Measurements from ENCODE around the gene CHCHD3. TPM values are rescaled to one million over a fixed set of nuclear protein-coding genes. Genes with fewer than 3 reads are reported as not detected.

Gene CHCHD3
- total RNA-seq, 2 experiments from 2014 or later: 83.5 to 83.8 TPM

DNA sequence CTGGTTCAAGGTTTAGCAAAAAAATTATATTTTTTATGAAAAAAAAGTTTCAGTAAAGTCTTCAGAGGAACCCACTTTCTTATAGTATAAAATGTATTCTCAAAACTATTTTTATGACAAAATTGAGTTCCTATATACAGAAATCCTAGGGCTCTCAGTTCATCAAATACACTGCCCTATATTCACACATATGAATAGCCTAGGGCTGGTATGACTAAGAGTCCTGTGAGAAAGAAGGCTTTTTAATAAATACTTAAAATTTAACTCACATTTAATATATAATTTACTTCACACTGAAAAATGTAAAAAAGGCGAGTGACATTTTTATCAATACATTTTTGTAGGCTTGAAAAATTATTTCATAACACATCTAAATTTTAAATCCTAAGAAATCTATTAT, 16.6 kb downstream of the CHCHD3 start:
- peaks cover 78% of the 10 kb centered on the region for H3K36me3 ChIP-seq (ENCODE audit: insufficient read depth, low read length)
- POLR2A ChIA-PET: interaction anchor here (1.1 to 1.8 kb wide), 2 partner anchors 9 to 11 kb away, joined by 3 to 7 read pairs; no protein-coding TSS in a partner anchor
- BruUV-seq (replicated peaks): no TSS peak

DNA sequence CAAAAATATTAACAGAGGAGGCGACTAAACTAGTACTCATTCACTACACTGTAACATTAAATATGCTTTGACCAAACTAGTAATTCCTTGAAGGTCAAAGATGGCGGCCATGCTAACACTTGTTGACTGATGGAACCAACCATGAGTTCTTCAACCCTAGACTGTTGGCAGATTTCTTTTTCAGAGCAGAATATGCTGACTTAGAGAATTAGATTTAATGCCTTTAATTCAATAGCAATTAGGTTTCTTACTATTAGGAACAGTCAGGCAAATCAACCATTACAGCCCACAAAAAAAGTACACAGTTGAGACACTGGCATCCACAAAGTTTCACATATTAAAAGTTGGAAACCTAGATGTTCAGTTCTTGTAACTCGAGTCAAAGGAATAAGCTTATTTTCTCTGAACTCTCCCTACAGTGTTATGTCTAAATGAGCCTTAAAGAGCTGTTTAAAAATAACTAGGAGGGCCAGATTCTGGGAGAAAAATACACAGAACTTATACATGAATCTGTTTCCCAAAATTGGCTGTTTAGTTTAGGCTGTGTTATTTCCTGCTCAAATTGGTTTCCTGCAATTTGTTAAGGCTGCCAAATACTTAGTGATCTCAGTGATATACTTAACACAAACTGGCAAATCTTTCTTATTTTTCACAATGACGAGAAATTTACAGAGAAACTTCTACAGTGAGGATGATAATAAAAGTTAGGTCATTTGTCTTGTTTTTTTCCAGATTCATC, 17.6 kb downstream of the CHCHD3 start:
- Histone ChIP-seq H3K79me2 (ENCODE audit: insufficient read depth, low read depth, low read length) (peaks cover 20% of the 10 kb centered on the region), H3K36me3 (ENCODE audit: insufficient read depth, low read length) (peaks cover 72% of the 10 kb centered on the region), H4K20me1 (ENCODE audit: insufficient read depth, low read length) (peaks cover 14% of the 10 kb centered on the region), H3K9me2 (ENCODE audit: insufficient read depth, low read length) (no peaks in the 10 kb centered on the region), H3K27ac (ENCODE audit: low read depth, low read length, poor library complexity, severe bottlenecking) (no peak overlapping the region), H3K4me3 (ENCODE audit: low read depth, low read length, poor library complexity, severe bottlenecking) (no peak overlapping the region), H3K4me2 (ENCODE audit: low read length) (no peak overlapping the region), H3K4me1 (ENCODE audit: insufficient read depth, low read length, poor library complexity, severe bottlenecking) (peaks cover 11% of the 10 kb centered on the region), H3K9me3 (ENCODE audit: low read length) (no peaks in the 10 kb centered on the region), H2AFZ (ENCODE audit: low read length) (no peak overlapping the region)
- no peak for DNase-seq (ENCODE audit: low spot score)
- intact Hi-C loops (cut with micrococcal nuclease; ENCODE audit: unreplicated experiment): no loop called here
- ChIA-PET CTCF (ENCODE audit: unreplicated experiment) (no interaction called here), POLR2A (interaction anchor here (1.2 to 1.8 kb wide), 2 partner anchors 10 to 15 kb away, joined by 3 to 7 read pairs; no protein-coding TSS in a partner anchor)
- no TSS peak for BruUV-seq (replicated peaks)
- TF ChIP-seq, protein P1, sequence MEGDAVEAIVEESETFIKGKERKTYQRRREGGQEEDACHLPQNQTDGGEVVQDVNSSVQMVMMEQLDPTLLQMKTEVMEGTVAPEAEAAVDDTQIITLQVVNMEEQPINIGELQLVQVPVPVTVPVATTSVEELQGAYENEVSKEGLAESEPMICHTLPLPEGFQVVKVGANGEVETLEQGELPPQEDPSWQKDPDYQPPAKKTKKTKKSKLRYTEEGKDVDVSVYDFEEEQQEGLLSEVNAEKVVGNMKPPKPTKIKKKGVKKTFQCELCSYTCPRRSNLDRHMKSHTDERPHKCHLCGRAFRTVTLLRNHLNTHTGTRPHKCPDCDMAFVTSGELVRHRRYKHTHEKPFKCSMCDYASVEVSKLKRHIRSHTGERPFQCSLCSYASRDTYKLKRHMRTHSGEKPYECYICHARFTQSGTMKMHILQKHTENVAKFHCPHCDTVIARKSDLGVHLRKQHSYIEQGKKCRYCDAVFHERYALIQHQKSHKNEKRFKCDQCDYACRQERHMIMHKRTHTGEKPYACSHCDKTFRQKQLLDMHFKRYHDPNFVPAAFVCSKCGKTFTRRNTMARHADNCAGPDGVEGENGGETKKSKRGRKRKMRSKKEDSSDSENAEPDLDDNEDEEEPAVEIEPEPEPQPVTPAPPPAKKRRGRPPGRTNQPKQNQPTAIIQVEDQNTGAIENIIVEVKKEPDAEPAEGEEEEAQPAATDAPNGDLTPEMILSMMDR (conservative IDR thresholded peaks at IDR 0.05; ENCODE audit: low read length): no peak
- TF ChIP-seq EZH2phosphoT487 (IDR thresholded peaks at IDR 0.05; ENCODE audit: borderline replicate concordance, low read depth, low read length): no peak

More for the DNA sequence above, 16.6 kb downstream of the CHCHD3 start:
- no peak for TF ChIP-seq EZH2phosphoT487 (IDR thresholded peaks at IDR 0.05; ENCODE audit: borderline replicate concordance, low read depth, low read length)
- TF ChIP-seq, protein P1 (conservative IDR thresholded peaks at IDR 0.05; ENCODE audit: low read length): no peak
- DNase-seq (ENCODE audit: low spot score): no peak
- Histone ChIP-seq H2AFZ (ENCODE audit: low read length) (no peak overlapping the region), H3K4me2 (ENCODE audit: low read length) (no peak overlapping the region), H4K20me1 (ENCODE audit: insufficient read depth, low read length) (peaks cover 14% of the 10 kb centered on the region), H3K4me1 (ENCODE audit: insufficient read depth, low read length, poor library complexity, severe bottlenecking) (peaks cover under 1% of the 10 kb centered on the region), H3K4me3 (ENCODE audit: low read depth, low read length, poor library complexity, severe bottlenecking) (no peak overlapping the region), H3K27ac (ENCODE audit: low read depth, low read length, poor library complexity, severe bottlenecking) (no peak overlapping the region), H3K9me2 (ENCODE audit: insufficient read depth, low read length) (no peaks in the 10 kb centered on the region), H3K79me2 (ENCODE audit: insufficient read depth, low read depth, low read length) (peaks cover 27% of the 10 kb centered on the region), H3K9me3 (ENCODE audit: low read length) (no peaks in the 10 kb centered on the region)
- intact Hi-C loops (cut with micrococcal nuclease; ENCODE audit: unreplicated experiment): no loop called here
- CTCF ChIA-PET (ENCODE audit: unreplicated experiment): no interaction called here

DNA sequence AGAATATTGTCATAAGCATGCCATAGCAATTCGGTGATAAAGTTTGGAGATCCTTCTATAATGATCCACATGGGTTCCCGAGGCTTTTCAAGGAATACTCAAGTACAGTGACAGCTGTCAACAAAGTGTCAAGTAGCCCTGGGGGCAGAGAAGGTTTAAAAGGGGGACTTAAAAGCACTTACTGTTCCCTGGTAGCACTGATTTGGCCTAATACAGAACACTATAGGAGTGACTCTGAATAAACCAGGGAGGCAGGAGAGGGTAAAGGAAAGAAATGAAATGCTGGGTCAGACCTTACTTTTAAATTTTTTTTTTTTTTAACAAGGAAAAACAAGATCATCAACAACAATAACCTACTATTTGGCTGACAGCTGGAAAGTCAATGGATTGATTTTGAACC, 20.1 kb downstream of the CHCHD3 start:
- BruUV-seq (replicated peaks): no TSS peak
- H3K9me3 ChIP-seq (ENCODE audit: low read length): no peaks in the 10 kb centered on the region
- peaks cover 17% of the 10 kb centered on the region for H3K4me1 ChIP-seq (ENCODE audit: insufficient read depth, low read length, poor library complexity, severe bottlenecking)
- no peak overlapping the region for H3K27ac ChIP-seq (ENCODE audit: low read depth, low read length, poor library complexity, severe bottlenecking)
- no peak overlapping the region for H3K4me3 ChIP-seq (ENCODE audit: low read depth, low read length, poor library complexity, severe bottlenecking)
- H4K20me1 ChIP-seq (ENCODE audit: insufficient read depth, low read length): peaks cover 21% of the 10 kb centered on the region
- CTCF ChIA-PET (ENCODE audit: unreplicated experiment): no interaction called here
- peaks cover 45% of the 10 kb centered on the region for H3K79me2 ChIP-seq (ENCODE audit: insufficient read depth, low read depth, low read length)
- intact Hi-C loops (cut with micrococcal nuclease; ENCODE audit: unreplicated experiment): no loop called here
- no peak overlapping the region for H3K4me2 ChIP-seq (ENCODE audit: low read length)
- no peaks in the 10 kb centered on the region for H3K9me2 ChIP-seq (ENCODE audit: insufficient read depth, low read length)
- no peak overlapping the region for H2AFZ ChIP-seq (ENCODE audit: low read length)
- POLR2A ChIA-PET: no interaction called here
- DNase-seq (ENCODE audit: low spot score): no peak
- peaks cover 49% of the 10 kb centered on the region for H3K36me3 ChIP-seq (ENCODE audit: insufficient read depth, low read length)
- TF ChIP-seq EZH2phosphoT487 (IDR thresholded peaks at IDR 0.05; ENCODE audit: borderline replicate concordance, low read depth, low read length): no peak
- TF ChIP-seq, protein P1 (conservative IDR thresholded peaks at IDR 0.05; ENCODE audit: low read length): no peak
